H9 (cell line): ENCODE measurements around the gene DPCD. TPM values are rescaled to one million over a fixed set of nuclear protein-coding genes. Genes with fewer than 3 reads are reported as not detected.

Experiments used
- DNase-seq: peaks from one replicate; pipeline ENCODE4 v3.0.0-alpha.2; 2017
- H2AFZ ChIP-seq: one replicate; pipeline ENCODE4 v1.6.1; 2013; ENCODE audit warnings: mild to moderate bottlenecking, low read length, control low read depth, moderate library complexity
- H2AK5ac ChIP-seq: 2 replicates; pipeline ENCODE4 v1.6.1; 2013; ENCODE audit warnings: low read length, control low read depth, mixed read lengths; ENCODE audit not compliant: insufficient read length
- H2BK120ac ChIP-seq: one replicate; pipeline ENCODE4 v1.6.1; 2013; ENCODE audit warnings: low read depth, mild to moderate bottlenecking, low read length, control low read depth, inconsistent platforms; ENCODE audit not compliant: poor library complexity, severe bottlenecking
- H2BK12ac ChIP-seq: 2 replicates; pipeline ENCODE4 v1.6.1; 2013; ENCODE audit warnings: low read length, control low read depth, mixed read lengths, low read depth; ENCODE audit not compliant: insufficient read length
- H2BK15ac ChIP-seq: 2 replicates; pipeline ENCODE4 v1.6.1; 2013; ENCODE audit warnings: low read depth, low read length, control low read depth
- H2BK20ac ChIP-seq: one replicate; pipeline ENCODE4 v1.6.1; 2013; ENCODE audit warnings: low read depth, mild to moderate bottlenecking, low read length, control low read depth, inconsistent platforms; ENCODE audit not compliant: poor library complexity, severe bottlenecking
- H2BK5ac ChIP-seq: 2 replicates; pipeline ENCODE4 v1.6.1; 2013; ENCODE audit warnings: low read length, control low read depth, mixed read lengths; ENCODE audit not compliant: insufficient read length
- H3K14ac ChIP-seq: 2 replicates; pipeline ENCODE4 v1.6.1; 2013; ENCODE audit warnings: low read length, control low read depth; ENCODE audit not compliant: insufficient read depth
- H3K18ac ChIP-seq: 2 replicates; pipeline ENCODE4 v1.6.1; 2013; ENCODE audit warnings: low read depth, mild to moderate bottlenecking, mixed read lengths, low read length, control low read depth; ENCODE audit not compliant: insufficient read length
- H3K23ac ChIP-seq: 2 replicates; pipeline ENCODE4 v1.6.1; 2013; ENCODE audit warnings: low read length, control low read depth, mixed read lengths, low read depth; ENCODE audit not compliant: insufficient read length
- H3K23me2 ChIP-seq: 2 replicates; pipeline ENCODE4 v1.6.1; 2013; ENCODE audit warnings: low read depth, mild to moderate bottlenecking, mixed read lengths, low read length, control low read depth; ENCODE audit not compliant: insufficient read length, poor library complexity, severe bottlenecking
- H3K27ac ChIP-seq: 2 replicates; pipeline ENCODE4 v1.5.1; 2013; ENCODE audit warnings: low read length, control low read depth, mixed read lengths, low read depth; ENCODE audit not compliant: insufficient read length
- H3K27me3 ChIP-seq: 2 replicates; pipeline ENCODE4 v1.6.1; 2013; ENCODE audit warnings: low read length, control low read depth, inconsistent platforms; ENCODE audit not compliant: insufficient read depth
- H3K4ac ChIP-seq: 2 replicates; pipeline ENCODE4 v1.6.1; 2013; ENCODE audit warnings: low read depth, mild to moderate bottlenecking, control low read depth, inconsistent platforms, low read length, moderate library complexity
- H3K4me1 ChIP-seq: 2 replicates; pipeline ENCODE4 v1.6.1; 2013; ENCODE audit warnings: low read length, control low read depth, inconsistent platforms; ENCODE audit not compliant: insufficient read depth
- H3K4me2 ChIP-seq: 2 replicates; pipeline ENCODE4 v1.6.1; 2013; ENCODE audit warnings: low read length, control low read depth, mixed read lengths; ENCODE audit not compliant: insufficient read length, insufficient read depth
- H3K56ac ChIP-seq: 2 replicates; pipeline ENCODE4 v1.6.1; 2013; ENCODE audit warnings: low read depth, mild to moderate bottlenecking, mixed read lengths, low read length, control low read depth; ENCODE audit not compliant: insufficient read length
- H3K79me1 ChIP-seq: 2 replicates; pipeline ENCODE4 v1.6.1; 2013; ENCODE audit warnings: low read depth, mild to moderate bottlenecking, moderate library complexity, low read length, control low read depth, inconsistent platforms; ENCODE audit not compliant: insufficient read depth, poor library complexity, severe bottlenecking
- H3K79me2 ChIP-seq: 2 replicates; pipeline ENCODE4 v1.6.1; 2013; ENCODE audit warnings: low read length, control low read depth, inconsistent platforms; ENCODE audit not compliant: insufficient read depth
- H3K9ac ChIP-seq: 2 replicates; pipeline ENCODE4 v1.6.1; 2013; ENCODE audit warnings: low read length, control low read depth, mixed read lengths; ENCODE audit not compliant: insufficient read length; ENCODE audit errors: extremely low read depth
- H3K9me3 ChIP-seq: one replicate; pipeline ENCODE4 v1.6.1; 2013; ENCODE audit warnings: low read depth, low read length, inconsistent platforms; ENCODE audit not compliant: control insufficient read depth
- H3T11ph ChIP-seq: one replicate; pipeline ENCODE4 v1.6.1; 2013; ENCODE audit warnings: mild to moderate bottlenecking, low read length, control low read depth, inconsistent platforms
- H4K20me1 ChIP-seq: one replicate; pipeline ENCODE4 v1.6.1; 2013; ENCODE audit not compliant: control insufficient read depth, insufficient read length, insufficient read depth
- H4K5ac ChIP-seq: 2 replicates; pipeline ENCODE4 v1.6.1; 2013; ENCODE audit warnings: low read depth, mild to moderate bottlenecking, mixed read lengths, low read length, control low read depth; ENCODE audit not compliant: insufficient read length
- H4K8ac ChIP-seq: replicated peaks from 2 replicates; pipeline ENCODE4 v1.6.1; 2013; ENCODE audit warnings: low read length, control low read depth, mixed read lengths, low read depth; ENCODE audit not compliant: insufficient read length
- H4K91ac ChIP-seq: 2 replicates; pipeline ENCODE4 v1.6.1; 2013; ENCODE audit warnings: low read depth, mild to moderate bottlenecking, moderate library complexity, mixed read lengths, low read length, control low read depth; ENCODE audit not compliant: insufficient read length
- H3K27ac Mint-ChIP-seq, 3 experiments: 2 replicates in 2 of 3; 3 replicates in 1 of 3; pipeline ENCODE4 v1.8.0; 2020 to 2021; ENCODE audit warnings: mixed read lengths in 3 of 3, mild to moderate bottlenecking in 1 of 3, moderate library complexity in 1 of 3
- H3K27me3 Mint-ChIP-seq: 2 replicates; pipeline ENCODE4 v1.8.0; 2021; ENCODE audit warnings: low read depth, mild to moderate bottlenecking, moderate library complexity, mixed read lengths
- H3K36me3 Mint-ChIP-seq, 3 experiments: 2 replicates in 2 of 3; 3 replicates in 1 of 3; pipeline ENCODE4 v1.8.0; 2020 to 2021; ENCODE audit warnings: low read depth in 3 of 3, mixed read lengths in 3 of 3; ENCODE audit not compliant: insufficient read depth in 1 of 3
- H3K4me1 Mint-ChIP-seq, 2 experiments: 2 replicates each; pipeline ENCODE4 v1.8.0; 2020; ENCODE audit warnings: mixed read lengths in 2 of 2
- H3K4me3 Mint-ChIP-seq, 2 experiments: 2 replicates in 1 of 2; 3 replicates in 1 of 2; pipeline ENCODE4 v1.8.0; 2020 to 2021; ENCODE audit warnings: mild to moderate bottlenecking in 2 of 2, mixed read lengths in 2 of 2, moderate library complexity in 1 of 2
- H3K9me3 Mint-ChIP-seq, 2 experiments: 2 replicates in 1 of 2; 3 replicates in 1 of 2; pipeline ENCODE4 v1.8.0; 2020; ENCODE audit warnings: mild to moderate bottlenecking in 2 of 2, mixed read lengths in 2 of 2, moderate library complexity in 1 of 2
- WGBS: extraction: QIAGEN DNeasy Blood & Tissue Kit; methylation state at CpG from one replicate; pipeline ENCODE4 v1.1.7; 2013; ENCODE audit warnings: missing lambda C conversion rate, low lambda C conversion rate, mixed read lengths; ENCODE audit not compliant: insufficient read length; ENCODE audit errors: extremely low coverage; 5-methylcytosine and 5-hydroxymethylcytosine counted together
- total RNA-seq: library from RNA; stranded (reverse); gene quantifications from 2 replicates; pipeline ENCODE4 v1.2.1, GENCODE V29; 2021
- TF ChIP-seq, protein P1 (sequence below): fragments of 200-600 bp; sonication (generic); conservative IDR thresholded peaks from 3 replicates; pipeline ENCODE4 v1.8.0; 2021; ENCODE audit warnings: antibody characterized with exemption, mild to moderate bottlenecking

Gene DPCD
- total RNA-seq, 1 experiment from 2014 or later = 21.8 TPM

DNA sequence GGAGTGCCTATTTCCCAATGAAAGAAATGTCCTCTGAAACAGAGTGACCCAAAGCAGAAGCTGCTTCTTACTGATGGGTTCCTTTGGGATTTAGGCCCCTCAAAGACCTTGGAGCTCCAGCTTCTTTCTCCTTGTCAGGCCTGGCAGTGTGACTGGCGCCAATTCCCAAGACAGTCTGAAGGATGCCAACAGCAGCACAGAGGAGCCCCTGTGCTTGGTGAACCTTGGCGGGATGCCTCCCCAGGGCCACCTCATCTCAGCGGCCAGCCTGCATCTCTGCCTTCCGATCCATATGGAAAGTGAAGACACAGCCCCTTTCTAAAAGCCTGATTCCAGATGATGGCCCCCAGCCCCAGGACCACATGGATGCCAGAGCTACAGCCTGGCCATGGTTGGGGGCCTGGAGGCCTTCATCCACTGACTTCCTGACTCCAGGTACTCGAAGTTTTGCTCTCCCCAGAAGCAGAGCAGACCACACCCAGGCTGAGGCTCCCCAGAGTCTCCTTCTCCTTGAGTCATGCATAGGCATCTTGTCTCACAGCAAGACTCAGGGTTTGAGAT is 61.5 kb downstream of the DPCD start:
- Mint-ChIP-seq H3K4me3 (no peak overlapping the region), H3K36me3 (peaks cover 1 to 19% (median 4%) of the 10 kb centered on the region in 3 experiments; a peak in 5 of 7 replicates), H3K27ac (0 out of 7 replicates have a peak overlapping the region, but pooled peaks of 1 of the 3 experiments have one; percentile 92), H3K27me3 (no peaks in the 10 kb centered on the region), H3K9me3 (no peaks in the 10 kb centered on the region), H3K4me1 (peaks cover 31 to 32% of the 10 kb centered on the region in 2 experiments)
- Histone ChIP-seq H2BK20ac (no peak overlapping the region), H2AFZ (no peak overlapping the region), H3K27ac (no peak overlapping the region), H4K8ac (no peak overlapping the region), H2BK15ac (no peak overlapping the region), H4K20me1 (no peaks in the 10 kb centered on the region), H3K18ac (no peak overlapping the region), H3K4ac (no peak overlapping the region), H2BK12ac (no peak overlapping the region), H3K9ac (no peak overlapping the region), H2BK120ac (no peak overlapping the region), H4K5ac (no peak overlapping the region), H3K79me1 (no peaks in the 10 kb centered on the region), H3K23ac (no peak overlapping the region), H2BK5ac (no peak overlapping the region), H3K79me2 (no peaks in the 10 kb centered on the region), H3K4me2 (no peak overlapping the region), H3K9me3 (no peaks in the 10 kb centered on the region), H3K4me1 (peaks cover 7% of the 10 kb centered on the region; the same call in 1 of the 2 replicates), H3K27me3 (no peaks in the 10 kb centered on the region), H3K14ac (no peak overlapping the region; the same call in 1 of the 2 replicates), H2AK5ac (no peak overlapping the region), H4K91ac (no peak overlapping the region), H3K56ac (no peak overlapping the region), H3T11ph (no peak overlapping the region), H3K23me2 (no peaks in the 10 kb centered on the region)
- TF ChIP-seq, protein P1, sequence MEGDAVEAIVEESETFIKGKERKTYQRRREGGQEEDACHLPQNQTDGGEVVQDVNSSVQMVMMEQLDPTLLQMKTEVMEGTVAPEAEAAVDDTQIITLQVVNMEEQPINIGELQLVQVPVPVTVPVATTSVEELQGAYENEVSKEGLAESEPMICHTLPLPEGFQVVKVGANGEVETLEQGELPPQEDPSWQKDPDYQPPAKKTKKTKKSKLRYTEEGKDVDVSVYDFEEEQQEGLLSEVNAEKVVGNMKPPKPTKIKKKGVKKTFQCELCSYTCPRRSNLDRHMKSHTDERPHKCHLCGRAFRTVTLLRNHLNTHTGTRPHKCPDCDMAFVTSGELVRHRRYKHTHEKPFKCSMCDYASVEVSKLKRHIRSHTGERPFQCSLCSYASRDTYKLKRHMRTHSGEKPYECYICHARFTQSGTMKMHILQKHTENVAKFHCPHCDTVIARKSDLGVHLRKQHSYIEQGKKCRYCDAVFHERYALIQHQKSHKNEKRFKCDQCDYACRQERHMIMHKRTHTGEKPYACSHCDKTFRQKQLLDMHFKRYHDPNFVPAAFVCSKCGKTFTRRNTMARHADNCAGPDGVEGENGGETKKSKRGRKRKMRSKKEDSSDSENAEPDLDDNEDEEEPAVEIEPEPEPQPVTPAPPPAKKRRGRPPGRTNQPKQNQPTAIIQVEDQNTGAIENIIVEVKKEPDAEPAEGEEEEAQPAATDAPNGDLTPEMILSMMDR = no peak
- no peak for DNase-seq
- no CpG with 5 or more reads among the region's 5 CpGs for WGBS
